ENCODE data around the gene AP3B1.

DNA sequence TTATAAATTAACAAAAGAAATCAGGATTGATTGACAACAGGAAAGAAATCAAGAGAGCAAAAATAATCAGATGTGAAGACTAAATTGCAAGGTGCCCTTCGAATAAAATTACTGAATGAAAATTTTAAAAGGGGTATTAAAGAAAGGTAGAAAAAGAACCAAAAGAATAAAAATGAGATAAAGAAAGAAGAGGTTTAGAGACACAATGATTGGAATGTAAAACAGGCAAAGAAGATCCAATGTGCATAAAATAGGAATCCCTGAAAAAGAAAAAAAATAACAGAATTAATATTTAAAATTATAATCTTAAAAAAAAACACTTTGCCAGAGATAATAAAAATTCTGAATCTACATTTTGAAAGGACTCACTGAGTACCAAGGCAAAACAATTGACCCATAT lies 73.0 kb downstream of the AP3B1 start:
- TF ChIP-seq, protein P1, sequence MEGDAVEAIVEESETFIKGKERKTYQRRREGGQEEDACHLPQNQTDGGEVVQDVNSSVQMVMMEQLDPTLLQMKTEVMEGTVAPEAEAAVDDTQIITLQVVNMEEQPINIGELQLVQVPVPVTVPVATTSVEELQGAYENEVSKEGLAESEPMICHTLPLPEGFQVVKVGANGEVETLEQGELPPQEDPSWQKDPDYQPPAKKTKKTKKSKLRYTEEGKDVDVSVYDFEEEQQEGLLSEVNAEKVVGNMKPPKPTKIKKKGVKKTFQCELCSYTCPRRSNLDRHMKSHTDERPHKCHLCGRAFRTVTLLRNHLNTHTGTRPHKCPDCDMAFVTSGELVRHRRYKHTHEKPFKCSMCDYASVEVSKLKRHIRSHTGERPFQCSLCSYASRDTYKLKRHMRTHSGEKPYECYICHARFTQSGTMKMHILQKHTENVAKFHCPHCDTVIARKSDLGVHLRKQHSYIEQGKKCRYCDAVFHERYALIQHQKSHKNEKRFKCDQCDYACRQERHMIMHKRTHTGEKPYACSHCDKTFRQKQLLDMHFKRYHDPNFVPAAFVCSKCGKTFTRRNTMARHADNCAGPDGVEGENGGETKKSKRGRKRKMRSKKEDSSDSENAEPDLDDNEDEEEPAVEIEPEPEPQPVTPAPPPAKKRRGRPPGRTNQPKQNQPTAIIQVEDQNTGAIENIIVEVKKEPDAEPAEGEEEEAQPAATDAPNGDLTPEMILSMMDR (conservative IDR thresholded peaks at IDR 0.05; ENCODE audit: low read length) = no peak
- TF ChIP-seq EZH2phosphoT487 (IDR thresholded peaks at IDR 0.05; ENCODE audit: borderline replicate concordance) = no peak
